Measurements from ENCODE around the gene CPED1. TPM values are rescaled to one million over a fixed set of nuclear protein-coding genes. Genes with fewer than 3 reads are reported as not detected.

The CPED1 gene
- total RNA-seq, 1 experiment from 2014 or later, result 0.13 TPM

- no peak overlapping the region for H2BK12ac ChIP-seq (ENCODE audit: insufficient read length, low read depth, low read length)
- H3K9ac ChIP-seq (ENCODE audit: extremely low read depth, insufficient read length, low read length), result no peak overlapping the region
- no peak overlapping the region for H2BK5ac ChIP-seq (ENCODE audit: insufficient read length, low read length)
- no peak overlapping the region for H4K8ac ChIP-seq (replicated peaks; ENCODE audit: insufficient read length, low read depth, low read length)
- no peak overlapping the region for H3K56ac ChIP-seq (ENCODE audit: insufficient read length, low read depth, low read length)
- TF ChIP-seq CTCF (conservative IDR thresholded peaks at IDR 0.05), result no peak
- H3T11ph ChIP-seq (ENCODE audit: low read length), result no peak overlapping the region
- H3K4me3 Mint-ChIP-seq, result no peak overlapping the region
- H3K36me3 Mint-ChIP-seq (ENCODE audit: insufficient read depth in 1 of 3, low read depth in 3 of 3), result no peaks in the 10 kb centered on the region
- H3K4ac ChIP-seq (ENCODE audit: low read depth, low read length), result no peak overlapping the region
- no peaks in the 10 kb centered on the region for H3K4me1 ChIP-seq (ENCODE audit: insufficient read depth, low read length)
- no peaks in the 10 kb centered on the region for H4K20me1 ChIP-seq (ENCODE audit: control insufficient read depth, insufficient read depth, insufficient read length)
- H2BK20ac ChIP-seq (ENCODE audit: low read depth, low read length, poor library complexity, severe bottlenecking), result no peak overlapping the region
- no peak overlapping the region for H3K27ac Mint-ChIP-seq
- H3K23me2 ChIP-seq (ENCODE audit: insufficient read length, low read depth, low read length, poor library complexity, severe bottlenecking), result no peaks in the 10 kb centered on the region
- no peaks in the 10 kb centered on the region for H3K79me1 ChIP-seq (ENCODE audit: insufficient read depth, low read depth, low read length, poor library complexity, severe bottlenecking)
- no peak overlapping the region for H2AK5ac ChIP-seq (ENCODE audit: insufficient read length, low read length)
- H3K9me3 ChIP-seq (ENCODE audit: control insufficient read depth, low read depth, low read length), result no peaks in the 10 kb centered on the region
- H3K27me3 ChIP-seq (ENCODE audit: insufficient read depth, low read length), result no peaks in the 10 kb centered on the region
- H3K27ac ChIP-seq (ENCODE audit: insufficient read length, low read depth, low read length), result no peak overlapping the region
- no peak overlapping the region for H3K18ac ChIP-seq (ENCODE audit: insufficient read length, low read depth, low read length)
- no peak overlapping the region for H2BK15ac ChIP-seq (ENCODE audit: low read depth, low read length)
- H4K5ac ChIP-seq (ENCODE audit: insufficient read length, low read depth, low read length), result no peak overlapping the region
- no peak overlapping the region for H2BK120ac ChIP-seq (ENCODE audit: low read depth, low read length, poor library complexity, severe bottlenecking)
- H3K9me3 Mint-ChIP-seq, result no peaks in the 10 kb centered on the region
- H3K79me2 ChIP-seq (ENCODE audit: insufficient read depth, low read length), result no peaks in the 10 kb centered on the region
- no CpG with 5 or more reads among the region's 1 CpG for WGBS (ENCODE audit: extremely low coverage, insufficient read length, low lambda C conversion rate)
- no peak overlapping the region for H4K91ac ChIP-seq (ENCODE audit: insufficient read length, low read depth, low read length)
- no peak overlapping the region for H2AFZ ChIP-seq (ENCODE audit: low read length)
- no peak overlapping the region for H3K14ac ChIP-seq (ENCODE audit: insufficient read depth, low read length)
- no peak overlapping the region for H3K4me2 ChIP-seq (ENCODE audit: insufficient read depth, insufficient read length, low read length)
- no peak for DNase-seq
- no peaks in the 10 kb centered on the region for H3K4me1 Mint-ChIP-seq
- H3K23ac ChIP-seq (ENCODE audit: insufficient read length, low read depth, low read length), result no peak overlapping the region
- no peaks in the 10 kb centered on the region; the same call in 1 of the 2 replicates for H3K27me3 Mint-ChIP-seq (ENCODE audit: low read depth)
These were observed 240.3 kb downstream of the CPED1 start for GRCh38 chr7:121228779-121229178.

All from H9 (cell line).